ENCODE measurements around the gene SACM1L.
"Not testable (repeated sequence)": the region's sequence is repeated elsewhere in the genome, so short reads cannot be mapped to it uniquely, and the experiment has no call there.

SACM1L gene

GRCh38 chr3:45683417-45684326, 5.5 kb upstream of the SACM1L start:
- Histone ChIP-seq H3K4me2 (ENCODE audit: insufficient read depth, low read length) (no peak overlapping the region), H2AFZ (ENCODE audit: low read depth, low read length) (no peak overlapping the region), H3K4me3 (ENCODE audit: low read depth in 1 of 2, low read length in 2 of 2) (no peak overlapping the region), H3K27ac (ENCODE audit: low read length) (no peak overlapping the region), H3K36me3 (ENCODE audit: insufficient read depth, low read length) (peaks cover 34% of the 10 kb centered on the region), H3K79me2 (ENCODE audit: insufficient read depth, low read length) (peaks cover 3% of the 10 kb centered on the region; the same call in 1 of the 2 replicates), H3K9ac (ENCODE audit: low read depth, low read length) (no peak overlapping the region), H3K9me3 (ENCODE audit: insufficient read depth, low read length, severe bottlenecking) (no peaks in the 10 kb centered on the region), H3K27me3 (ENCODE audit: insufficient read depth, low read length, poor library complexity) (no peaks in the 10 kb centered on the region), H3K4me1 (ENCODE audit: insufficient read depth, low read length) (peaks cover 16% of the 10 kb centered on the region), H4K20me1 (ENCODE audit: insufficient read depth, low read length) (no peaks in the 10 kb centered on the region)
- ATAC-seq (ENCODE audit: insufficient read depth, low read depth) = no peak
- no peak for DNase-seq
- no peak for TF ChIP-seq EZH2 (IDR thresholded peaks at IDR 0.05; ENCODE audit: borderline replicate concordance, low read depth, low read length, severe bottlenecking)
- TF ChIP-seq, protein P1, sequence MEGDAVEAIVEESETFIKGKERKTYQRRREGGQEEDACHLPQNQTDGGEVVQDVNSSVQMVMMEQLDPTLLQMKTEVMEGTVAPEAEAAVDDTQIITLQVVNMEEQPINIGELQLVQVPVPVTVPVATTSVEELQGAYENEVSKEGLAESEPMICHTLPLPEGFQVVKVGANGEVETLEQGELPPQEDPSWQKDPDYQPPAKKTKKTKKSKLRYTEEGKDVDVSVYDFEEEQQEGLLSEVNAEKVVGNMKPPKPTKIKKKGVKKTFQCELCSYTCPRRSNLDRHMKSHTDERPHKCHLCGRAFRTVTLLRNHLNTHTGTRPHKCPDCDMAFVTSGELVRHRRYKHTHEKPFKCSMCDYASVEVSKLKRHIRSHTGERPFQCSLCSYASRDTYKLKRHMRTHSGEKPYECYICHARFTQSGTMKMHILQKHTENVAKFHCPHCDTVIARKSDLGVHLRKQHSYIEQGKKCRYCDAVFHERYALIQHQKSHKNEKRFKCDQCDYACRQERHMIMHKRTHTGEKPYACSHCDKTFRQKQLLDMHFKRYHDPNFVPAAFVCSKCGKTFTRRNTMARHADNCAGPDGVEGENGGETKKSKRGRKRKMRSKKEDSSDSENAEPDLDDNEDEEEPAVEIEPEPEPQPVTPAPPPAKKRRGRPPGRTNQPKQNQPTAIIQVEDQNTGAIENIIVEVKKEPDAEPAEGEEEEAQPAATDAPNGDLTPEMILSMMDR (IDR thresholded peaks at IDR 0.05; ENCODE audit: borderline replicate concordance, extremely low read depth, low read length, poor library complexity, severe bottlenecking) = no peak

- ATAC-seq (ENCODE audit: insufficient read depth, low read depth) = no peak
- Histone ChIP-seq H3K4me3 (ENCODE audit: low read depth in 1 of 2, low read length in 2 of 2) (no peak overlapping the region), H3K4me2 (ENCODE audit: insufficient read depth, low read length) (no peak overlapping the region), H3K9me3 (ENCODE audit: insufficient read depth, low read length, severe bottlenecking) (no peaks in the 10 kb centered on the region), H3K4me1 (ENCODE audit: insufficient read depth, low read length) (peaks cover 16% of the 10 kb centered on the region), H4K20me1 (ENCODE audit: insufficient read depth, low read length) (no peaks in the 10 kb centered on the region), H3K36me3 (ENCODE audit: insufficient read depth, low read length) (peaks cover 29% of the 10 kb centered on the region), H2AFZ (ENCODE audit: low read depth, low read length) (no peak overlapping the region), H3K9ac (ENCODE audit: low read depth, low read length) (no peak overlapping the region), H3K27me3 (ENCODE audit: insufficient read depth, low read length, poor library complexity) (no peaks in the 10 kb centered on the region), H3K79me2 (ENCODE audit: insufficient read depth, low read length) (peaks cover 6% of the 10 kb centered on the region), H3K27ac (ENCODE audit: low read length) (no peak overlapping the region)
- no peak for DNase-seq
- TF ChIP-seq, protein P1 (IDR thresholded peaks at IDR 0.05; ENCODE audit: borderline replicate concordance, extremely low read depth, low read length, poor library complexity, severe bottlenecking) = no peak
- no peak for TF ChIP-seq EZH2 (IDR thresholded peaks at IDR 0.05; ENCODE audit: borderline replicate concordance, low read depth, low read length, severe bottlenecking)
Measured at GRCh38 chr3:45684327-45684892, 4.8 kb upstream of the SACM1L start.

DNA sequence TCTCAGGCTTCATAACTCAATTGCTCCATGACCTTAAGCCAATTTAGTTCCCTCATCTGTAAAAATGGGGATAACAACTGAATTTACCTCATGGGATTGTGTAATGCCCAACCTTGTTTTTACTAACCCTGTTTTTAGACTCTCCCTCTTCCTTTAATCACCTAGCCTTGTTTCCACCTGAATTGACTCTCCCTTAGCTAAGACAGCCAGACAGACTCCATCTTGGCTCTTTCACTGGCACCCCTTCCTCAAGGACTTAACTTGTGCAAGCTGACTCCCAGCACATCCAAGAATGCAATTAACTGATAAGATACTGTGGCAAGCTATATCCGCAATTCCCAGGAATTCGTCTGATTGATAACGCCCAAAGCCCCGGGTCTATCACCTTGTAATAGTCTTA, 3.5 kb upstream of the SACM1L start:
- not testable (repeated sequence) for ATAC-seq (ENCODE audit: insufficient read depth, low read depth); DNase-seq; H2AFZ ChIP-seq (ENCODE audit: low read depth, low read length); H3K9me3 ChIP-seq (ENCODE audit: insufficient read depth, low read length, severe bottlenecking); H3K4me2 ChIP-seq (ENCODE audit: insufficient read depth, low read length); H3K27ac ChIP-seq (ENCODE audit: low read length); H3K9ac ChIP-seq (ENCODE audit: low read depth, low read length); H4K20me1 ChIP-seq (ENCODE audit: insufficient read depth, low read length); H3K27me3 ChIP-seq (ENCODE audit: insufficient read depth, low read length, poor library complexity); H3K4me3 ChIP-seq (ENCODE audit: low read depth in 1 of 2, low read length in 2 of 2)
- Histone ChIP-seq H3K4me1 (ENCODE audit: insufficient read depth, low read length) (peaks cover 24% of the 10 kb centered on the region), H3K36me3 (ENCODE audit: insufficient read depth, low read length) (peaks cover 18% of the 10 kb centered on the region), H3K79me2 (ENCODE audit: insufficient read depth, low read length) (peaks cover 19% of the 10 kb centered on the region)

GRCh38 chr3:45686850-45687249, 2.3 kb upstream of the SACM1L start:
- Histone ChIP-seq H3K9ac (ENCODE audit: low read depth, low read length) (no peak overlapping the region), H4K20me1 (ENCODE audit: insufficient read depth, low read length) (peaks cover 4% of the 10 kb centered on the region; the same call in 1 of the 2 replicates), H2AFZ (ENCODE audit: low read depth, low read length) (no peak overlapping the region), H3K79me2 (ENCODE audit: insufficient read depth, low read length) (peaks cover 30% of the 10 kb centered on the region), H3K36me3 (ENCODE audit: insufficient read depth, low read length) (peaks cover 14% of the 10 kb centered on the region), H3K4me3 (ENCODE audit: low read depth in 1 of 2, low read length in 2 of 2) (no peak overlapping the region), H3K27me3 (ENCODE audit: insufficient read depth, low read length, poor library complexity) (no peaks in the 10 kb centered on the region), H3K27ac (ENCODE audit: low read length) (no peak overlapping the region), H3K4me1 (ENCODE audit: insufficient read depth, low read length) (peaks cover 35% of the 10 kb centered on the region), H3K4me2 (ENCODE audit: insufficient read depth, low read length) (peak overlapping the region; percentile 81; the same call in 1 of the 2 replicates), H3K9me3 (ENCODE audit: insufficient read depth, low read length, severe bottlenecking) (no peaks in the 10 kb centered on the region)
- ATAC-seq (ENCODE audit: insufficient read depth, low read depth) = no peak
- DNase-seq = no peak
- TF ChIP-seq, protein P1 (IDR thresholded peaks at IDR 0.05; ENCODE audit: borderline replicate concordance, extremely low read depth, low read length, poor library complexity, severe bottlenecking) = no peak
- TF ChIP-seq EZH2 (IDR thresholded peaks at IDR 0.05; ENCODE audit: borderline replicate concordance, low read depth, low read length, severe bottlenecking) = no peak
